Colonic mucosa (tissue), 4 donors: ENCODE measurements around the gene ARL15. TPM values are rescaled to one million over a fixed set of nuclear protein-coding genes. Genes with fewer than 3 reads are reported as not detected.

Experiments used
- DNase-seq: peaks from one replicate; pipeline ENCODE4 v3.0.0-alpha.2; 2020
- H3K27ac ChIP-seq: fragments of 200-600 bp; one replicate; pipeline ENCODE4 v1.8.0; 2021
- H3K27me3 ChIP-seq: fragments of 200-600 bp; one replicate; pipeline ENCODE4 v1.8.0; 2021
- H3K36me3 ChIP-seq: fragments of 200-600 bp; one replicate; pipeline ENCODE4 v1.8.0; 2021
- H3K4me1 ChIP-seq: fragments of 200-600 bp; one replicate; pipeline ENCODE4 v1.8.0; 2021; ENCODE audit warnings: mild to moderate bottlenecking
- H3K4me3 ChIP-seq: fragments of 200-600 bp; one replicate; pipeline ENCODE4 v1.8.0; 2021
- H3K9ac ChIP-seq, 2 donors: one replicate each; pipeline ENCODE4 v1.7.0; 2013; ENCODE audit warnings: control low read depth in 2 of 2, low read depth in 2 of 2, low read length in 2 of 2
- H3K9me3 ChIP-seq: fragments of 200-600 bp; one replicate; pipeline ENCODE4 v1.8.0; 2021
- intact Hi-C: fragments of 100-400 bp; cut with DNase I; formaldehyde crosslinking; loops from one replicate; pipeline ENCODE4 v1.14.1; 2022
- total RNA-seq, 2 donors: library from RNA; stranded (reverse); fragmentation: NEBNext Ultra II Directional in 1 of 2; extraction: Animal tissue kit (Norgen Biotek cat#: 25700) in 1 of 2; gene quantifications; one replicate each; pipeline ENCODE4 v1.2.1, GENCODE V29; 2021
- TF ChIP-seq, protein P1 (sequence below): fragments of 200-600 bp; IDR thresholded peaks from one replicate; pipeline ENCODE4 v1.8.0; 2022; ENCODE audit warnings: antibody characterized with exemption, mild to moderate bottlenecking
- donor health status: healthy.
- donor health status: DM: no; HTN: no; CAD: no.
- donor health status: DM: no; HTN: no; CAD: no.

ARL15 gene
- total RNA-seq, 2 donors from 2014 or later, result 18.4 to 35.1 TPM

DNA sequence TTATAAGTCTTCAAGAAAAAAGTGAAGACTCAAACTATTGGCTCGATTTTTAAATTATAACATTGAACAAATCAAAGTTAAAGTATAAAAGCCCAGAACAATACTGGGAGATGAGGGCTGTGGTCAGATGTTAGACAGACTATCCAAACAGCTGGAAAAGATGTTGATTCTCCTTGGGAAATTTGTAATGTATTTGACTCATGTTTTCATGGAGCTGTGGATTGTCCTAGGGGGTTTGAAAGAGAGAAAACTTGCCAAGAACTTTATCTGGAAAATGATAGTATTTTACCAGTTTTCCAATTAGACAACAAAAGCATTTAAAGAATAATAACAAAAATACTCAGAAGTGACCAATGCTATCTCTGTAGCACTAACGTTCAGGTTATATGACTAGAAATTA lies 339.2 kb downstream of the ARL15 start:
- TF ChIP-seq, protein P1, sequence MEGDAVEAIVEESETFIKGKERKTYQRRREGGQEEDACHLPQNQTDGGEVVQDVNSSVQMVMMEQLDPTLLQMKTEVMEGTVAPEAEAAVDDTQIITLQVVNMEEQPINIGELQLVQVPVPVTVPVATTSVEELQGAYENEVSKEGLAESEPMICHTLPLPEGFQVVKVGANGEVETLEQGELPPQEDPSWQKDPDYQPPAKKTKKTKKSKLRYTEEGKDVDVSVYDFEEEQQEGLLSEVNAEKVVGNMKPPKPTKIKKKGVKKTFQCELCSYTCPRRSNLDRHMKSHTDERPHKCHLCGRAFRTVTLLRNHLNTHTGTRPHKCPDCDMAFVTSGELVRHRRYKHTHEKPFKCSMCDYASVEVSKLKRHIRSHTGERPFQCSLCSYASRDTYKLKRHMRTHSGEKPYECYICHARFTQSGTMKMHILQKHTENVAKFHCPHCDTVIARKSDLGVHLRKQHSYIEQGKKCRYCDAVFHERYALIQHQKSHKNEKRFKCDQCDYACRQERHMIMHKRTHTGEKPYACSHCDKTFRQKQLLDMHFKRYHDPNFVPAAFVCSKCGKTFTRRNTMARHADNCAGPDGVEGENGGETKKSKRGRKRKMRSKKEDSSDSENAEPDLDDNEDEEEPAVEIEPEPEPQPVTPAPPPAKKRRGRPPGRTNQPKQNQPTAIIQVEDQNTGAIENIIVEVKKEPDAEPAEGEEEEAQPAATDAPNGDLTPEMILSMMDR, result no peak

DNA sequence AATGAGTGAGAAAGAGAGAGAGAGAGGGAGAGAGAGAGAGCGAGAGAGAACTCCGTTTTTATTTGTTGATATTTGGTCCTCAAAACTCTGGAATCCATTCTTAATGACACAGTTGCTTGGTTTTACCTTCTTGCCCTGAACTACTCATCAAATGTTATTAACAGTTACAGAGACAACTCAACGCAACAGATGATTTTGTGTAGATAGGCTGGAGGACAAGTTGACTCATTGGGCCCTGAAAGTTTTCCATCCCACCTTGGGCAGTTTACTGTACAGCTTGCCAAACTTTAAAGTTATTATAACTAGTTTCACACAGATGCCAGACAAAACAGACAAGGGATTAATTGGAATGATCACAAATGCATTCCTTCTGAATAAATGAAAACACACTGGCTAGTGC lies 339.9 kb downstream of the ARL15 start:
- no peaks in the 10 kb centered on the region for H3K36me3 ChIP-seq
- no peak overlapping the region for H3K27ac ChIP-seq
- H3K27me3 ChIP-seq, result no peaks in the 10 kb centered on the region
- no peaks in the 10 kb centered on the region for H3K4me1 ChIP-seq
- intact Hi-C loops, result no loop called here
- DNase-seq, result no peak
- H3K9ac ChIP-seq, result no peak overlapping the region
- H3K9me3 ChIP-seq, result no peaks in the 10 kb centered on the region
- H3K4me3 ChIP-seq, result no peak overlapping the region
- TF ChIP-seq, protein P1, result no peak

More for the DNA sequence above, 339.2 kb downstream of the ARL15 start:
- intact Hi-C loops, result no loop called here
- H3K36me3 ChIP-seq, result no peaks in the 10 kb centered on the region
- H3K4me1 ChIP-seq, result no peaks in the 10 kb centered on the region
- no peak overlapping the region for H3K4me3 ChIP-seq
- no peaks in the 10 kb centered on the region for H3K9me3 ChIP-seq
- H3K27ac ChIP-seq, result no peak overlapping the region
- no peak overlapping the region for H3K9ac ChIP-seq
- DNase-seq, result no peak
- H3K27me3 ChIP-seq, result no peaks in the 10 kb centered on the region

DNA sequence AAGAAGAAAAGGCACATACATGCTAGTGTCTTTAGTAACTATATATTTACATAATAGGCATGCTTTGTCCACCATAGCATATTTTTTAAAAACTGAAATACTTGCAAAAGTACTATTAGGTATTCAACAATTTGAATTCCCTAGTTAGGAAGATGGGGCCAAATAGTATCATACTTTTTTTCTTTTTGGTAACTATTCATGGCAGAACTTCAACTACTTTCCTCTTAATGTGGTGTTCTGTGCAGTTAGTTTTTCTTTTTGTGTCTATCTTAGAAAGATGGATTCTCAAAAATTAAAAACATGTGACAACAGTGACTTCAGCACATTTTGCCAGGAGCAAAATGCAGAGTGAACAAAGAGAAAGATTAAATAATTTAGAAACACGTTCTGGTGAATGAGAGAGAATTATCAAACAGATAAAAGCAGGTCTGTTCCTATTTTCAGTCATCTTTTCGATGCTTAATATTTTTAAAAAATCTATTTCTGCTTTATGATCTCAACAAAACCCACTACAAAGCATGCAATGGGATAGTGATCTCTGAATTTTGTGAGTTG lies 341.1 kb downstream of the ARL15 start:
- intact Hi-C loops, result no loop called here
- Histone ChIP-seq H3K9me3 (no peaks in the 10 kb centered on the region), H3K36me3 (no peaks in the 10 kb centered on the region), H3K4me3 (no peak overlapping the region), H3K27me3 (no peaks in the 10 kb centered on the region), H3K4me1 (no peaks in the 10 kb centered on the region), H3K9ac (no peak overlapping the region), H3K27ac (no peak overlapping the region)
- no peak for DNase-seq
- TF ChIP-seq, protein P1, result no peak

DNA sequence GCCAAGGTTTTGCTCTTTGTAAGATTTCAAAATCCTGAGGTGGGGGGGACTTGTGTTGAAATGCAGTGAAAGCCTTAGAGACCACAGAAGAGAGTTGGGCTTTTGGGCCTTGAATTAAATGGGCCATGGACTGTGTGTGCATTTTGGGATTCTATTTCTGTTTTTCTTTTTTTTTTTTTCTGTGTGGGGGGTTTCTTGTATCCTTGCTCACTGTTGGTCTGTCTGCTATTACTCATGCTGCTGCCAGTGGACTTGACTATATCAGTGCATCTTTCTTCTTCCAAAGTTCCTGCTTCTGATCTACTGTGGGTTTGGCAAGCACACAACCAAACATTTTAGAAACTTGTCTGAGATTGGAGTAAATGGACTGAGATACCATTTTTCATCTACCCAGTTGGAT lies 344.9 kb downstream of the ARL15 start:
- no peak for DNase-seq
- intact Hi-C loops, result no loop called here
- H3K27ac ChIP-seq, result no peak overlapping the region

DNA sequence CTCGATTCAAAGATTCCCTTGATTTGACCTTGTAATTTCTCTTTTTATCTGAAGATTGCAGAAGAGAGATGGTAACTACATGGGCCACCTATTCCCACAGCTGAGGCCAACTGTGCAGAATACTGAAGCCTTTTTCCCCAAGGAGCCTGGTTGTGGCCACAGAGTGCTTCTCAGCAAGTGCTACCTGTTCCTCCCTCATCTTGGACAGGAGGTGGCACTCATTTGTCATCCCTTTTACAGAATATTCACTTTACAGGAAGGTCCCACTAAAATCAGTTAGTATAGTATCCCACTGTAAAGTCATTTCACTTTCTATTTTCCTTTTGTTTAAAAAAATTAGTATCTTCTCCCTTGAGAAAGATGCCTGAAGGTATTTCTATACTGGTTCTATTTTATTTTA lies 346.4 kb downstream of the ARL15 start:
- Histone ChIP-seq H3K4me1 (no peaks in the 10 kb centered on the region), H3K36me3 (no peaks in the 10 kb centered on the region), H3K27me3 (no peaks in the 10 kb centered on the region), H3K9ac (no peak overlapping the region), H3K27ac (no peak overlapping the region), H3K9me3 (no peaks in the 10 kb centered on the region), H3K4me3 (no peak overlapping the region)
- intact Hi-C loops, result no loop called here
- TF ChIP-seq, protein P1, result no peak
- DNase-seq, result no peak

More for the DNA sequence above, 344.9 kb downstream of the ARL15 start:
- H3K36me3 ChIP-seq, result no peaks in the 10 kb centered on the region
- H3K27me3 ChIP-seq, result no peaks in the 10 kb centered on the region
- H3K9ac ChIP-seq, result no peak overlapping the region
- TF ChIP-seq, protein P1, result no peak
- no peaks in the 10 kb centered on the region for H3K9me3 ChIP-seq
- no peaks in the 10 kb centered on the region for H3K4me1 ChIP-seq
- no peak overlapping the region for H3K4me3 ChIP-seq
